H1 (cell line): Measurements from ENCODE around the gene MAML3. TPM values are rescaled to one million over a fixed set of nuclear protein-coding genes. Genes with fewer than 3 reads are reported as not detected.

ENCODE experiments used
- CTBP2 ChIP-seq: IDR thresholded peaks from 2 replicates; pipeline ENCODE4 v1.7.0; 2011; ENCODE audit warnings: borderline replicate concordance, mild to moderate bottlenecking, moderate library complexity, mixed read lengths, low read length; ENCODE audit not compliant: insufficient read depth, insufficient read length
- EGR1 ChIP-seq: IDR thresholded peaks from 2 replicates; pipeline ENCODE4 v1.6.1; 2011; ENCODE audit warnings: low read depth, low read length, borderline replicate concordance
- RAD21 ChIP-seq, 2 experiments: IDR thresholded peaks in 1 of 2; conservative IDR thresholded peaks in 1 of 2; 2 replicates each; pipeline ENCODE4 v1.6.1; 2011; ENCODE audit warnings: low read depth in 2 of 2, low read length in 2 of 2, improper control_type of control experiment in 1 of 2, inconsistent platforms in 1 of 2, mild to moderate bottlenecking in 1 of 2, moderate library complexity in 1 of 2
- RBBP5 ChIP-seq: IDR thresholded peaks from 2 replicates; pipeline ENCODE4 v1.7.1; 2012; ENCODE audit warnings: low read depth, mild to moderate bottlenecking, inconsistent platforms, low read length, moderate library complexity, borderline replicate concordance
- RFX5 ChIP-seq: IDR thresholded peaks from 2 replicates; pipeline ENCODE4 v1.6.1; 2011; ENCODE audit warnings: low read depth, low read length, improper control_type of control experiment, borderline replicate concordance
- RXRA ChIP-seq: IDR thresholded peaks from 2 replicates; pipeline ENCODE4 v1.6.1; 2011; ENCODE audit warnings: low read depth, mild to moderate bottlenecking, low read length, moderate library complexity; ENCODE audit not compliant: insufficient read depth
- SAP30 ChIP-seq: fragments of 300-600 bp; sonication (generic); IDR thresholded peaks from 2 replicates; pipeline ENCODE4 v1.7.1; 2012; ENCODE audit warnings: low read length, moderate library complexity, mild to moderate bottlenecking, inconsistent platforms; ENCODE audit not compliant: insufficient read depth, insufficient replicate concordance
- polyA plus RNA-seq, 7 experiments: library from polyadenylated mRNA; depleted of rRNA in 3 of 7; stranded (reverse) in 5 of 7; unstranded in 2 of 7; fragments of >200 nt in 5 of 7; fragments of 200-250 nt in 2 of 7; gene quantifications; 1 replicate in 5 of 7; 2 replicates in 1 of 7; 4 replicates in 1 of 7; pipeline versions ENCODE4 v1.2.1 to v1.2.3, GENCODE V29; 2011 to 2013; ENCODE audit warnings: missing spikeins in 2 of 7, mixed read lengths in 2 of 7
- total RNA-seq: library from RNA; stranded (reverse); fragmentation: NEBNext Ultra II Directional; extraction: Animal tissue kit (Norgen Biotek cat#: 25700); gene quantifications from 2 replicates; pipeline ENCODE4 v1.2.1, GENCODE V29; 2021
- TF ChIP-seq, protein P1 (sequence below): fragments of 300-600 bp; sonication (generic); IDR thresholded peaks from 2 replicates; pipeline ENCODE4 v1.7.1; 2012; ENCODE audit warnings: low read length, moderate library complexity, mild to moderate bottlenecking, inconsistent platforms; ENCODE audit not compliant: insufficient replicate concordance

The MAML3 gene
- total and polyA plus RNA-seq, 2 of the 8 experiments (the other 6 are each of a cell fraction or from before 2014, with no cell fraction given): 2.1 to 5.7 TPM

DNA sequence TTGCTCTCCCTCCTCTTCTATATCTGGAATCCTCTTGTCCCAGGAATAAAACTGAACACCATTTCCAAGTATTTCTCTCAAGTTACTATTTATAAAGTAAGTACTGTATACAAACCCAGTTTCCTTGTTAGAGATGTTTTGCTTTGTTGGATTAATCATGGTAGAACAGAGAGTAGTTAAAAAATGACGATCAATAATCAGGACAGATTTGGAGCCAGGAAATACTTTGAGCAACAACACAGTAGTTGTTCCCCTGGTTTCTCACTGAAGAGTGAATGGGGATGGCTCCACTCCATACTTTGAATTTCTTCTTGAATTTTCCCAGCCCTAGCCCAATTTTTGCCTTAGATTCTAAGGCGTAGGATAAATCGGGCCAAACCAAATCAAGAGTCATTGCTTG lies 467.0 kb downstream of the MAML3 start (continued):
- TF ChIP-seq, protein P1, sequence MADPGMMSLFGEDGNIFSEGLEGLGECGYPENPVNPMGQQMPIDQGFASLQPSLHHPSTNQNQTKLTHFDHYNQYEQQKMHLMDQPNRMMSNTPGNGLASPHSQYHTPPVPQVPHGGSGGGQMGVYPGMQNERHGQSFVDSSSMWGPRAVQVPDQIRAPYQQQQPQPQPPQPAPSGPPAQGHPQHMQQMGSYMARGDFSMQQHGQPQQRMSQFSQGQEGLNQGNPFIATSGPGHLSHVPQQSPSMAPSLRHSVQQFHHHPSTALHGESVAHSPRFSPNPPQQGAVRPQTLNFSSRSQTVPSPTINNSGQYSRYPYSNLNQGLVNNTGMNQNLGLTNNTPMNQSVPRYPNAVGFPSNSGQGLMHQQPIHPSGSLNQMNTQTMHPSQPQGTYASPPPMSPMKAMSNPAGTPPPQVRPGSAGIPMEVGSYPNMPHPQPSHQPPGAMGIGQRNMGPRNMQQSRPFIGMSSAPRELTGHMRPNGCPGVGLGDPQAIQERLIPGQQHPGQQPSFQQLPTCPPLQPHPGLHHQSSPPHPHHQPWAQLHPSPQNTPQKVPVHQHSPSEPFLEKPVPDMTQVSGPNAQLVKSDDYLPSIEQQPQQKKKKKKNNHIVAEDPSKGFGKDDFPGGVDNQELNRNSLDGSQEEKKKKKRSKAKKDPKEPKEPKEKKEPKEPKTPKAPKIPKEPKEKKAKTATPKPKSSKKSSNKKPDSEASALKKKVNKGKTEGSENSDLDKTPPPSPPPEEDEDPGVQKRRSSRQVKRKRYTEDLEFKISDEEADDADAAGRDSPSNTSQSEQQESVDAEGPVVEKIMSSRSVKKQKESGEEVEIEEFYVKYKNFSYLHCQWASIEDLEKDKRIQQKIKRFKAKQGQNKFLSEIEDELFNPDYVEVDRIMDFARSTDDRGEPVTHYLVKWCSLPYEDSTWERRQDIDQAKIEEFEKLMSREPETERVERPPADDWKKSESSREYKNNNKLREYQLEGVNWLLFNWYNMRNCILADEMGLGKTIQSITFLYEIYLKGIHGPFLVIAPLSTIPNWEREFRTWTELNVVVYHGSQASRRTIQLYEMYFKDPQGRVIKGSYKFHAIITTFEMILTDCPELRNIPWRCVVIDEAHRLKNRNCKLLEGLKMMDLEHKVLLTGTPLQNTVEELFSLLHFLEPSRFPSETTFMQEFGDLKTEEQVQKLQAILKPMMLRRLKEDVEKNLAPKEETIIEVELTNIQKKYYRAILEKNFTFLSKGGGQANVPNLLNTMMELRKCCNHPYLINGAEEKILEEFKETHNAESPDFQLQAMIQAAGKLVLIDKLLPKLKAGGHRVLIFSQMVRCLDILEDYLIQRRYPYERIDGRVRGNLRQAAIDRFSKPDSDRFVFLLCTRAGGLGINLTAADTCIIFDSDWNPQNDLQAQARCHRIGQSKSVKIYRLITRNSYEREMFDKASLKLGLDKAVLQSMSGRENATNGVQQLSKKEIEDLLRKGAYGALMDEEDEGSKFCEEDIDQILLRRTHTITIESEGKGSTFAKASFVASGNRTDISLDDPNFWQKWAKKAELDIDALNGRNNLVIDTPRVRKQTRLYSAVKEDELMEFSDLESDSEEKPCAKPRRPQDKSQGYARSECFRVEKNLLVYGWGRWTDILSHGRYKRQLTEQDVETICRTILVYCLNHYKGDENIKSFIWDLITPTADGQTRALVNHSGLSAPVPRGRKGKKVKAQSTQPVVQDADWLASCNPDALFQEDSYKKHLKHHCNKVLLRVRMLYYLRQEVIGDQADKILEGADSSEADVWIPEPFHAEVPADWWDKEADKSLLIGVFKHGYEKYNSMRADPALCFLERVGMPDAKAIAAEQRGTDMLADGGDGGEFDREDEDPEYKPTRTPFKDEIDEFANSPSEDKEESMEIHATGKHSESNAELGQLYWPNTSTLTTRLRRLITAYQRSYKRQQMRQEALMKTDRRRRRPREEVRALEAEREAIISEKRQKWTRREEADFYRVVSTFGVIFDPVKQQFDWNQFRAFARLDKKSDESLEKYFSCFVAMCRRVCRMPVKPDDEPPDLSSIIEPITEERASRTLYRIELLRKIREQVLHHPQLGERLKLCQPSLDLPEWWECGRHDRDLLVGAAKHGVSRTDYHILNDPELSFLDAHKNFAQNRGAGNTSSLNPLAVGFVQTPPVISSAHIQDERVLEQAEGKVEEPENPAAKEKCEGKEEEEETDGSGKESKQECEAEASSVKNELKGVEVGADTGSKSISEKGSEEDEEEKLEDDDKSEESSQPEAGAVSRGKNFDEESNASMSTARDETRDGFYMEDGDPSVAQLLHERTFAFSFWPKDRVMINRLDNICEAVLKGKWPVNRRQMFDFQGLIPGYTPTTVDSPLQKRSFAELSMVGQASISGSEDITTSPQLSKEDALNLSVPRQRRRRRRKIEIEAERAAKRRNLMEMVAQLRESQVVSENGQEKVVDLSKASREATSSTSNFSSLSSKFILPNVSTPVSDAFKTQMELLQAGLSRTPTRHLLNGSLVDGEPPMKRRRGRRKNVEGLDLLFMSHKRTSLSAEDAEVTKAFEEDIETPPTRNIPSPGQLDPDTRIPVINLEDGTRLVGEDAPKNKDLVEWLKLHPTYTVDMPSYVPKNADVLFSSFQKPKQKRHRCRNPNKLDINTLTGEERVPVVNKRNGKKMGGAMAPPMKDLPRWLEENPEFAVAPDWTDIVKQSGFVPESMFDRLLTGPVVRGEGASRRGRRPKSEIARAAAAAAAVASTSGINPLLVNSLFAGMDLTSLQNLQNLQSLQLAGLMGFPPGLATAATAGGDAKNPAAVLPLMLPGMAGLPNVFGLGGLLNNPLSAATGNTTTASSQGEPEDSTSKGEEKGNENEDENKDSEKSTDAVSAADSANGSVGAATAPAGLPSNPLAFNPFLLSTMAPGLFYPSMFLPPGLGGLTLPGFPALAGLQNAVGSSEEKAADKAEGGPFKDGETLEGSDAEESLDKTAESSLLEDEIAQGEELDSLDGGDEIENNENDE: no peak
- TF ChIP-seq EGR1 (no peak), RFX5 (no peak), RBBP5 (no peak), CTBP2 (no peak), SAP30 (no peak), RAD21 (IDR thresholded peaks at IDR 0.05 in 1 of 2, conservative IDR thresholded peaks at IDR 0.05 in 1 of 2; ENCODE audit: low read depth in 2 of 2, low read length in 2 of 2) (no peak), RXRA (no peak)
